ENCODE measurements around the gene SCAI.

DNA sequence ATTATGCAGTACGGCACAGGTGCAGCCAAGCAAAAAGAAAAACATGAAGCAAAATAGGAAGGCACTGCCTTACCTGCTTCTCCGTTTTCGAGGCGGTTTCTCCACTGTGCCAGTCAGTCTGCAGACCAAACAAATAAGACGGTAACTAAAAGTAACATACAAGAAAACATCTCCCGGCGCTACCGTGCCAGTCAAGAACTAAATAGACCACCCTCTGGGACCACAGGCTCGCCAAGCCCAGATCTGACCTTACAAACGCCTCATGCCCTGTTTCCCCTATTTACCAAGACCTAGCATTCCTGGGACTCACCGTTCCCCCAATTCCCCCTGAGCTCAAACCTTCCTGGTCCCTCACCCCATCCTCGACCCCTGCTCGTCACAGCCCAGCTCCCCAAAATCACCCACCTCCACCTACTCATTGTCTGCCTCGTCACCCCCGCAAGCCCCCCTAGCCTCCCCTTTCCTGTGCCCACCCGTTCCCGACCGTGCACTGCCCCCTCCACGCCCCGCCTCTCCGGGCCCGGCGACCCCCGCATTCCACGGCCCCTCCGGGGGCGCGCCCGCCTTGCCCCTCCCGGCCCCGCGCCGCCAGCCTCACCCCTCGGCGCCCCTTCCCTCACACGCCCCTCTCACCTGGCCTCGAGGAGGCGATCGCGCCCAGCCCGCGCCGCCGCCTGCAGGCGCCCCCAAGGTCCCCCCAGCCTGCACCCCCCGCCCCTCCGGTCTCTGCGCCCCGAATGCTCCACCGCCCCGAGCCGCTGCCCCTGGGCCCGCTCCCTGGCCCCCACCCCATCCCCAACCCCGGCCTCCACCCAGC is 560 bp downstream of the SCAI start:
- TF ChIP-seq, protein P1, sequence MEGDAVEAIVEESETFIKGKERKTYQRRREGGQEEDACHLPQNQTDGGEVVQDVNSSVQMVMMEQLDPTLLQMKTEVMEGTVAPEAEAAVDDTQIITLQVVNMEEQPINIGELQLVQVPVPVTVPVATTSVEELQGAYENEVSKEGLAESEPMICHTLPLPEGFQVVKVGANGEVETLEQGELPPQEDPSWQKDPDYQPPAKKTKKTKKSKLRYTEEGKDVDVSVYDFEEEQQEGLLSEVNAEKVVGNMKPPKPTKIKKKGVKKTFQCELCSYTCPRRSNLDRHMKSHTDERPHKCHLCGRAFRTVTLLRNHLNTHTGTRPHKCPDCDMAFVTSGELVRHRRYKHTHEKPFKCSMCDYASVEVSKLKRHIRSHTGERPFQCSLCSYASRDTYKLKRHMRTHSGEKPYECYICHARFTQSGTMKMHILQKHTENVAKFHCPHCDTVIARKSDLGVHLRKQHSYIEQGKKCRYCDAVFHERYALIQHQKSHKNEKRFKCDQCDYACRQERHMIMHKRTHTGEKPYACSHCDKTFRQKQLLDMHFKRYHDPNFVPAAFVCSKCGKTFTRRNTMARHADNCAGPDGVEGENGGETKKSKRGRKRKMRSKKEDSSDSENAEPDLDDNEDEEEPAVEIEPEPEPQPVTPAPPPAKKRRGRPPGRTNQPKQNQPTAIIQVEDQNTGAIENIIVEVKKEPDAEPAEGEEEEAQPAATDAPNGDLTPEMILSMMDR (conservative IDR thresholded peaks at IDR 0.05 in 1 of 2, IDR thresholded peaks at IDR 0.05 in 1 of 2; ENCODE audit: low read depth in 1 of 2, low read length in 2 of 2): no peak
- no peak for TF ChIP-seq EZH2 (IDR thresholded peaks at IDR 0.05; ENCODE audit: low read length, missing control alignments)
